Raji (cell line): Measurements from ENCODE around the gene DHH.

Source experiments
- POLR2A ChIP-seq: IDR thresholded peaks from 2 replicates; pipeline ENCODE4 v1.6.1; 2011; ENCODE audit warnings: low read depth, low read length, control low read depth; ENCODE audit not compliant: insufficient read depth

Gene DHH

GRCh38 chr12:49051373-49051764, 43.2 kb downstream of the DHH start:
- TF ChIP-seq POLR2A, result no peak

GRCh38 chr12:49050507-49051372, 43.9 kb downstream of the DHH start:
- no peak for TF ChIP-seq POLR2A

GRCh38 chr12:49049566-49050224, 44.9 kb downstream of the DHH start:
- TF ChIP-seq POLR2A, result no peak

GRCh38 chr12:49048953-49049352, 45.6 kb downstream of the DHH start:
- TF ChIP-seq POLR2A, result no peak

- no peak for TF ChIP-seq POLR2A
These were observed 48.3 kb downstream of the DHH start for GRCh38 chr12:49046129-49046895.

GRCh38 chr12:49044660-49045059, 49.9 kb downstream of the DHH start:
- TF ChIP-seq POLR2A, result no peak

- no peak for TF ChIP-seq POLR2A
These were observed 50.7 kb downstream of the DHH start for GRCh38 chr12:49043856-49044258.

GRCh38 chr12:49043241-49043640, 51.4 kb downstream of the DHH start:
- TF ChIP-seq POLR2A, result no peak

GRCh38 chr12:49041881-49042484, 52.6 kb downstream of the DHH start:
- TF ChIP-seq POLR2A, result no peak

GRCh38 chr12:49041036-49041880, 53.3 kb downstream of the DHH start:
- TF ChIP-seq POLR2A, result no peak

GRCh38 chr12:49040364-49040855, 54.2 kb downstream of the DHH start:
- no peak for TF ChIP-seq POLR2A

GRCh38 chr12:49039421-49040363, 54.9 kb downstream of the DHH start:
- TF ChIP-seq POLR2A, result no peak

GRCh38 chr12:49038291-49038955, 56.2 kb downstream of the DHH start:
- no peak for TF ChIP-seq POLR2A
